ENCODE measurements around the gene MAGI2. TPM values are rescaled to one million over a fixed set of nuclear protein-coding genes. Genes with fewer than 3 reads are reported as not detected.
A peak's percentile ranks its signal among the peaks of the same experiment; 100 is the strongest.

The MAGI2 gene
- total RNA-seq, 3 donors from 2014 or later (not counting 1 experiment from before 2014, with no cell fraction given): 0.09 to 0.48 (median 0.27) TPM

GRCh38 chr7:78019447-78020135 lies 1433.9 kb downstream of the MAGI2 start:
- ATAC-seq (peak; percentile 71 to 79 (median 76)), DNase-seq (peak; percentile 36 to 61)
- peak overlapping the region; percentile 31 to 64 for H3K27ac Mint-ChIP-seq
- Histone ChIP-seq H3K4me3 (ENCODE audit: low read length) (peak overlapping the region; percentile 72), H3K4me1 (ENCODE audit: control insufficient read depth, insufficient read depth, low read length) (peaks cover 13% of the 10 kb centered on the region), H3K27me3 (ENCODE audit: control insufficient read depth, insufficient read depth, low read length) (no peaks in the 10 kb centered on the region), H3K27ac (ENCODE audit: low read length) (peak overlapping the region; percentile 75), H3K9me3 (ENCODE audit: control insufficient read depth, insufficient read depth, low read length) (no peaks in the 10 kb centered on the region), H3K36me3 (ENCODE audit: control insufficient read depth, insufficient read depth, low read length) (no peaks in the 10 kb centered on the region)
- intact Hi-C loops (cut with micrococcal nuclease): no loop called here
- peak overlapping the region; percentile 93 for H3K4me3 Mint-ChIP-seq
- peaks cover 11 to 12% of the 10 kb centered on the region in 2 donors for H3K4me1 Mint-ChIP-seq
- no peaks in the 10 kb centered on the region for H3K9me3 Mint-ChIP-seq
- under 1% methylated on average over 85 of the region's 88 CpGs for WGBS (ENCODE audit: insufficient coverage)
- peaks cover 12 to 21% of the 10 kb centered on the region in 2 donors for H3K27me3 Mint-ChIP-seq (ENCODE audit: low read depth in 2 of 2)
- H3K36me3 Mint-ChIP-seq: no peaks in the 10 kb centered on the region
- TF ChIP-seq CTCF (IDR thresholded peaks at IDR 0.05): no peak

- DNase-seq (peak in 1 of 2 donors; percentile 18), ATAC-seq (peak in 2 of 3 donors; percentile 15 to 25)
- Mint-ChIP-seq H3K9me3 (no peaks in the 10 kb centered on the region), H3K27me3 (ENCODE audit: low read depth in 2 of 2) (peaks cover 12 to 21% of the 10 kb centered on the region in 2 donors), H3K36me3 (no peaks in the 10 kb centered on the region), H3K4me1 (peaks cover 11 to 12% of the 10 kb centered on the region in 2 donors), H3K4me3 (peak overlapping the region; percentile 79), H3K27ac (peak overlapping the region in 1 of 2 donors; percentile 56)
- no peaks in the 10 kb centered on the region for H3K27me3 ChIP-seq (ENCODE audit: control insufficient read depth, insufficient read depth, low read length)
- H3K36me3 ChIP-seq (ENCODE audit: control insufficient read depth, insufficient read depth, low read length): no peaks in the 10 kb centered on the region
- H3K4me3 ChIP-seq (ENCODE audit: low read length): peak overlapping the region; percentile 27
- intact Hi-C loops (cut with micrococcal nuclease): no loop called here
- no peak overlapping the region for H3K27ac ChIP-seq (ENCODE audit: low read length)
- H3K4me1 ChIP-seq (ENCODE audit: control insufficient read depth, insufficient read depth, low read length): peaks cover 13% of the 10 kb centered on the region
- no peaks in the 10 kb centered on the region for H3K9me3 ChIP-seq (ENCODE audit: control insufficient read depth, insufficient read depth, low read length)
- WGBS (ENCODE audit: insufficient coverage): 20% methylated on average over 51 of the region's 51 CpGs
- no peak for TF ChIP-seq CTCF (IDR thresholded peaks at IDR 0.05)
Measured at GRCh38 chr7:78018641-78019446, 1434.6 kb downstream of the MAGI2 start.

GRCh38 chr7:78017591-78018100 lies 1435.8 kb downstream of the MAGI2 start:
- H3K4me1 Mint-ChIP-seq: peaks cover 11 to 12% of the 10 kb centered on the region in 2 donors
- H3K27ac Mint-ChIP-seq: no peak overlapping the region
- Histone ChIP-seq H3K27ac (ENCODE audit: low read length) (no peak overlapping the region), H3K4me1 (ENCODE audit: control insufficient read depth, insufficient read depth, low read length) (peaks cover 13% of the 10 kb centered on the region), H3K9me3 (ENCODE audit: control insufficient read depth, insufficient read depth, low read length) (no peaks in the 10 kb centered on the region), H3K36me3 (ENCODE audit: control insufficient read depth, insufficient read depth, low read length) (no peaks in the 10 kb centered on the region), H3K27me3 (ENCODE audit: control insufficient read depth, insufficient read depth, low read length) (no peaks in the 10 kb centered on the region), H3K4me3 (ENCODE audit: low read length) (no peak overlapping the region)
- peak overlapping the region; percentile 78 for H3K4me3 Mint-ChIP-seq
- H3K27me3 Mint-ChIP-seq (ENCODE audit: low read depth in 2 of 2): peaks cover 19 to 33% of the 10 kb centered on the region in 2 donors
- no peaks in the 10 kb centered on the region for H3K9me3 Mint-ChIP-seq
- TF ChIP-seq CTCF (IDR thresholded peaks at IDR 0.05): no peak
- 96% methylated on average over 5 of the region's 5 CpGs for WGBS (ENCODE audit: insufficient coverage)
- ATAC-seq: no peak
- no peak for DNase-seq
- H3K36me3 Mint-ChIP-seq: no peaks in the 10 kb centered on the region
- intact Hi-C loops (cut with micrococcal nuclease): no loop called here

Data from natural killer cell (primary cell).